Spinal cord (tissue), 10 donors: ENCODE results near the gene S100A7A. TPM values are rescaled to one million over a fixed set of nuclear protein-coding genes. Genes with fewer than 3 reads are reported as not detected.

Experiments
- DNase-seq, 6 donors: peaks; one replicate each; pipeline versions ENCODE4 v3.0.0 to v3.0.0-alpha.2; 2013 to 2015; ENCODE audit warnings: low spot score in 6 of 6, low read depth in 4 of 6
- H3K27ac ChIP-seq: one replicate; pipeline ENCODE4 v1.5.1; 2013; ENCODE audit warnings: low read depth, low read length, control low read depth
- H3K27me3 ChIP-seq: one replicate; pipeline ENCODE4 v1.6.1; 2013; ENCODE audit warnings: low read length; ENCODE audit not compliant: control insufficient read depth, insufficient read depth
- H3K36me3 ChIP-seq: one replicate; pipeline ENCODE4 v1.6.1; 2013; ENCODE audit warnings: low read length; ENCODE audit not compliant: control insufficient read depth, insufficient read depth
- H3K4me1 ChIP-seq: one replicate; pipeline ENCODE4 v1.6.1; 2013; ENCODE audit warnings: low read length; ENCODE audit not compliant: control insufficient read depth, insufficient read depth
- H3K4me3 ChIP-seq: one replicate; pipeline ENCODE4 v1.5.1; 2013; ENCODE audit warnings: low read depth, low read length, control low read depth
- H3K9me3 ChIP-seq: one replicate; pipeline ENCODE4 v1.6.1; 2013; ENCODE audit warnings: low read length; ENCODE audit not compliant: control insufficient read depth, insufficient read depth
- WGBS: methylation state at CpG from one replicate; pipeline ENCODE4 v1.1.5; 2013; ENCODE audit warnings: missing lambda C conversion rate; ENCODE audit not compliant: insufficient coverage; 5-methylcytosine and 5-hydroxymethylcytosine counted together
- polyA plus RNA-seq, 2 donors: library from polyadenylated mRNA; unstranded; fragments of 120-200 nt; gene quantifications; one replicate each; pipeline ENCODE4 v1.2.1, GENCODE V29; 2013; ENCODE audit not compliant: insufficient read length in 2 of 2
- total RNA-seq, 2 donors: library from RNA; depleted of rRNA in 1 of 2; stranded (reverse); fragments of 120-200 nt in 1 of 2; fragments of >200 nt in 1 of 2; gene quantifications; one replicate each; pipeline versions ENCODE4 v1.2.3 to v1.2.4, GENCODE V29; 2013 to 2014
- donor health status: healthy.

Gene S100A7A
- total and polyA plus RNA-seq, 4 donors: not detected

DNA sequence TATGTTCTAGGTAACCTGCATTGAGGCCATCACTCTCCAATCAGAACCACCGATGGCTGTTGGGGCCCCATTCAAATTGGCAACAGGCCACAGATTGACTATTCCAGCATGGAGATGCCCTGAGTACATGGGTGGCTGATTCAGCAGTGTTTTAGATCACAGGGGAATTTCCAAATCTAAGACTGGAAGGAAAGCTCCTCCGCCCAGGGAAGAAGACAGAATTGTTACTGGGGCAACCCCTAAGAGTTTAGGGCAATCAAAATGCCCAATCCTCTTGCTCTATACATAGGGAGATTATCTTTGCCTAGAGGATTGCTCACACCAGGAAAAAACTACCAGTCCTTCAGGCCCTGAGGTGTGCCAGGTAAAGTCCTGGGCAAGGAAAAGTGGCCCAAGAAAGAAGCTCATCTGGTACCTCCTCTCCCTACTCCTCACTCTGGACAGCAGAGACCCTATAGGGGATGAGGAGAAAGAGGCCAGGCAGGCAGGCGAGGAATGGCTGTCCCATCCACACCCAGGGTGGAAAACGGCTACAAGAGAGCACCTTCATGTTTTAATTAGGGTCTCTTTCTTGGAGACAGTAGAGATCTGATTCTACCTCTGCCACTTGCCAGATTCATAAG is 31.3 kb upstream of the S100A7A start:
- no peaks in the 10 kb centered on the region for H3K4me1 ChIP-seq
- no peak for DNase-seq
- no peak overlapping the region for H3K4me3 ChIP-seq
- WGBS: 83% methylated on average over 1 of the region's 4 CpGs
- no peaks in the 10 kb centered on the region for H3K9me3 ChIP-seq
- H3K36me3 ChIP-seq: no peaks in the 10 kb centered on the region
- H3K27ac ChIP-seq: no peak overlapping the region
- no peaks in the 10 kb centered on the region for H3K27me3 ChIP-seq

DNA sequence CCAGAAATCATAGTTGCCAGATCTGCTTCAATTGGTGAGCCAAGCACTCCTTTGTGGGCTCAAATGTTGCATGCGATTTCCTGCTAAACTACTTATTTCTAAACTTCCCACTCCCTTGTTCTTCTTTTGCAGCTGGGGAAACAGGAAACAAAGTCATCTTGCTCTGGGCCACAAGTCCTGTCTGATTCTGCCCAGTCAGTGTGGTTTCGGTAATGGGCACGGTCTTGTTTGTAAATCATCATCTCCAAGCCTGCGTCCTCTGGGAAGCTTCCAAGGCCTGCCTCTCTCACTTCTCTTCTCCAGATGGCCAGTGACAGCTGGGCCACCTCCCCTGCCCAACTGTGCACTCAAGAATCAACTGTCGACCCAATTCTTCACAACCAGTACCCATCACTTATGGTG is 29.8 kb upstream of the S100A7A start:
- H3K27ac ChIP-seq: no peak overlapping the region
- 83% methylated on average over 4 of the region's 5 CpGs for WGBS
- peak in 1 of 6 donors; percentile 3 for DNase-seq
- H3K36me3 ChIP-seq: no peaks in the 10 kb centered on the region
- H3K9me3 ChIP-seq: no peaks in the 10 kb centered on the region
- H3K27me3 ChIP-seq: peaks cover 2% of the 10 kb centered on the region
- H3K4me1 ChIP-seq: no peaks in the 10 kb centered on the region
- no peak overlapping the region for H3K4me3 ChIP-seq

DNA sequence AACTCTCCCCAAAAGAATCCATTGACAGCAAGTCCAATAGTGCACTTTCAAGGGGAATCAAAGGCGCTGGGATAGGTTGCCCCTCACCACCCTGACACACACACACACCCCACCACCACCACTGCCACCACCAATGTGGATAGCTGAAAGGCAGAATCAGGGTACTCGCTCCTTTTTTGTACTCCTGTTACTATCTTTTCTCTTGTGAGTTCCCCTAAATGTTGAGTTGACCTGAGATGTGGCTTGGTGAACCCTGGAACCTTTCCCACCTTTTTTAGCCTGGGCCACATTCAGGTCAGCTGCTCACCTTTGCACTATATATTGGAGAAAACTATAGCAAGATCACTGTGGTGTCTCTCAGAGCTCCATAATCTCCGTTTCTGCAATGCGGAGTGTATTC is 29.3 kb upstream of the S100A7A start:
- no peaks in the 10 kb centered on the region for H3K36me3 ChIP-seq
- no peak overlapping the region for H3K27ac ChIP-seq
- no peak for DNase-seq
- H3K4me1 ChIP-seq: no peaks in the 10 kb centered on the region
- H3K27me3 ChIP-seq: peaks cover 2% of the 10 kb centered on the region
- WGBS: 67% methylated on average over 1 of the region's 4 CpGs
- no peaks in the 10 kb centered on the region for H3K9me3 ChIP-seq
- H3K4me3 ChIP-seq: no peak overlapping the region

DNA sequence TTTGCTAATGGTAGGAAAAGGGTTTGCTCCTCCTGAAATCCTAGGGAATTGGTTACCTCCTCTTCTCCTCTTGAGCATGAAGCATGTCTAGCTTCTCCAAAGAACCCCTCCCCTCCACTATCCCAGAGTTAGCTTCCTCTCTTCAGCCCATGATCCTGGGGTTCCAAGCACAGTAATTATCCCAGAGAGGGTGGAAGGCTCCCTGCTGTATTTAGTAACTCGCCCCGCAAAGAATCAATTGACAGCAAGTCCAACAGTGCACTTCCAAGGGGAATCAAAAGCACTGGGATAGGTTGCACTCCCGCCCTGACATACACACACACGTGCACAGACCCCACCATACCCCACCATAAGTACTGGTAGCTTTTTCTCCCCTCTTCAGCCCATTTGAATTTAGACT is 28.5 kb upstream of the S100A7A start:
- Histone ChIP-seq H3K4me3 (no peak overlapping the region), H3K27me3 (peaks cover 2% of the 10 kb centered on the region), H3K4me1 (no peaks in the 10 kb centered on the region), H3K36me3 (no peaks in the 10 kb centered on the region), H3K27ac (no peak overlapping the region), H3K9me3 (no peaks in the 10 kb centered on the region)
- DNase-seq: no peak
- 83% methylated on average over 4 of the region's 4 CpGs for WGBS

DNA sequence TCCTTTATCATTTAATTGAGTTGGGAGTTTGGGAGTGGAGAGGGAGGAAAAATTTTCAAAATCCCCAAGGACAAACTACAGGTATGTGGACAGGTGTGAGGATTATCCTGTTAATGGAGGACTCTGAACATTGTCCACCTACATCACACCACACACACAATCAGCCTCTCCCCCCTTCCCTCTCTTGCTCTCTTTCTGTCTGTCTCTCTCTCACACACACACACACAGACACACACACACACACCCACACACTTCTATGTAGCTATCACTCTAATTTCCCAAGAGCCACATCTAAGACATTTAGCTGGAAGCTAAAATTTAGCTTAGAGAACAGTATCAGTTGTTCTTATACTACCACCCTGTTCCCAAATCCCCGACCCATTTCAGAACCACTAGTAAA is 26.9 kb upstream of the S100A7A start:
- no peak for DNase-seq
- H3K9me3 ChIP-seq: no peaks in the 10 kb centered on the region
- WGBS: no CpG with 5 or more reads among the region's 1 CpG
- no peak overlapping the region for H3K4me3 ChIP-seq
- H3K27me3 ChIP-seq: peaks cover 2% of the 10 kb centered on the region
- H3K36me3 ChIP-seq: no peaks in the 10 kb centered on the region
- no peak overlapping the region for H3K27ac ChIP-seq
- H3K4me1 ChIP-seq: no peaks in the 10 kb centered on the region

DNA sequence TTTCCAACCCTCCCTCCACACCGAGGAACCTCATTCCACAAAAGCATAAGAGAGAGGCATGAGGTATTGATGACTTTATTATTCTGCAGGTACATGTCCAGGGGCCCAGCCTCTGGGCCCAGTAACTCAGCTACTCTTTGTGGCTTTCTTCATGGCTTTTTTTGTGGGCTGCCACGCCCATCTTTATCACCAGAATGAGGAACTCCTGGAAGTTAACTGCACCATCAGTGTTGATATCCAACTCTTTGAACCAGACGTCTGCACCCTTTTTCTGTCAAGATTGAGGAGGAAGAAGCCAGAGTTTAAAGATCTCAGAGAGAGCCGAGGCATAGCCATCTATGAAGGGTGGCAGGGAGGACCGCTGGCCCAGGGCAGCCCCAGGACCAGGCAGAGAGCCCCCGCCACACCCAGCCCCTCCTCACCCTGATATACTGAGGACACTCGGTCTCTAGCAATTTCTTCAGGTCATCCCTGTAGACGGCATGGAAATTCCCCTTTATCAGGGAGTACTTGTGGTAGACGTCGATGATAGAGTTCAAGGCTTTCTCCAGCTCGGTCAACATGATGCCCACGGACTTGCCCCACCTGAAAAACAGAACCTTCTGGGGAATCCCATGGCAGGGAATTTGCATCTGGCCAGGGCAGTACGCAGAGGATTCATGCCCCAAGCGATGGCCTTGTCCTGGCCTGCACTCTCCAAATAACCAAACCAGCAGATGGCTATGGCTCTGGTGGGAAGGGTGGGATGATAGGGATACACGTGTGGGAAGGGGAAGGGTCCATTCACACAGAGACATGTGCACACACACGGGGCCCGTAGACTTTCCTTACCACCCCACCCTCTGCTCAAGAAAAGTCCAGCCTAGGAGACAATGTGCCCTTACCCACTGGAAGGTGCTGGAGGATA is 26.1 kb upstream of the S100A7A start:
- H3K36me3 ChIP-seq: no peaks in the 10 kb centered on the region
- H3K9me3 ChIP-seq: no peaks in the 10 kb centered on the region
- no peak overlapping the region for H3K27ac ChIP-seq
- H3K4me3 ChIP-seq: no peak overlapping the region
- H3K27me3 ChIP-seq: peaks cover 2% of the 10 kb centered on the region
- WGBS: 81% methylated on average over 10 of the region's 17 CpGs
- H3K4me1 ChIP-seq: no peaks in the 10 kb centered on the region
- DNase-seq: no peak

DNA sequence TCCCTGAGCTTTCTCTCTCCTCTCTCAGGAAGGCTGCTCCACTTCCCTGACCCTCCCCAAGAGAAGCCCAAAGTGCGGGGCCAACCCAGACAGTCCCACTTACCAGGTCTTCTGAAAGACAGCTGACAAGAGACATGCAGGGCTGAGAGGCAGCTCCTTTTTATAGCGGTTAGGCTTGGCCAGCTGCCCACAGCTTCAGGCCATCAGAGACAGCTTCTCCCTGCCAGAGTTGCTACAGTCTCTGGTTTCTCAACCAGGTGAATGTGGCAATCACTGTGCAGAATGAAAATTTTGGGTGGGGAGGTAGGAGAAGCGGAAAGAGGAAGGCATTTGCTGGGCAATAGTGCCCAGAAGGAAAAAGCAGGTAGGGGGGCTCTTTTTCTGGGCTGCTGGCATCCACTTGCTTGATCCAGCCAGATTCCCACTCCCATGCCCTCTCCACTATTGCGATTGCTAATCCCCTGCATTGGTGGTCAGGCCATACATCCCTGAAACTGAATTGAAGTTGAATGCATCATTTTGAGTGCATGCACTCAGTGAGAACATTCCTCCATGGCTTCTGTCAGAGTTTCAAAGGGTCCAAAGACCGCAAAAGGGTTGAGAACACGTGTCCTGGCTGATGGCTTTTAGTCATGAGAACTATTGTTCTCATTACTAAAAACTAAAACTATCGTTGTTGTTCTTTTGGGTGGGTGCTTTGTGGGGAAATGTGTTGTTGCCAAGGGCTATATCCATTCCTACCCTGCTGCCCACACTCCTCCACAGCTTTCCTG is 25.2 kb upstream of the S100A7A start, which contains the start of gene S100A8:
Gene S100A8 (minus strand): TSS at position 136 of the 773 bp plus-strand sequence. CDS start 538 bp downstream, outside the sequence.
- Histone ChIP-seq H3K36me3 (no peaks in the 10 kb centered on the region), H3K27me3 (peaks cover 2% of the 10 kb centered on the region), H3K4me1 (no peaks in the 10 kb centered on the region), H3K4me3 (no peak within 1 kb of the TSS), H3K9me3 (no peaks in the 10 kb centered on the region), H3K27ac (no peak within 1 kb of the TSS)
- 78% methylated on average over 3 of the region's 7 CpGs for whole genome bisulfite sequencing
- DNase-seq: peak in 1 of 6 donors; percentile 2

DNA sequence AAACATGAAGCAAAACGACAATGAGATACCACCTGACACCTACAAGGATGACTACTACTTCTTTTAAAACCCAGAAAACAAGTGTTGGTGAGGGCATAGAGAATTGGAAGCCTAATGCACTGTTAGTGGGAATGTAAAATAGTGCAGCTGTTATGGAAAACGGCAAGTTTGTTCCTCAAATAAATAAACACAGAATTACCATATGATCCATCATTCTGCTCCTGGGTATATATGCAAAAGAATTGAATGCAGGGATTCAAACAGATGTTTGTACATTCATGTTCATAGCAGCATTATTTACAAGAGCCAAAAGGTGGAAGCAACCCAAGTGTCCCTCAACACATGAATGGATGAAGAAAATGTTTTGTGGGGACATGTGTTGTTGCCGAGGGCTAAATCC is 24.1 kb upstream of the S100A7A start:
- no CpG with 5 or more reads among the region's 3 CpGs for WGBS
- peaks cover 2% of the 10 kb centered on the region for H3K27me3 ChIP-seq
- no peaks in the 10 kb centered on the region for H3K9me3 ChIP-seq
- no peak overlapping the region for H3K27ac ChIP-seq
- H3K4me1 ChIP-seq: no peaks in the 10 kb centered on the region
- H3K4me3 ChIP-seq: no peak overlapping the region
- H3K36me3 ChIP-seq: no peaks in the 10 kb centered on the region
- DNase-seq: no peak

DNA sequence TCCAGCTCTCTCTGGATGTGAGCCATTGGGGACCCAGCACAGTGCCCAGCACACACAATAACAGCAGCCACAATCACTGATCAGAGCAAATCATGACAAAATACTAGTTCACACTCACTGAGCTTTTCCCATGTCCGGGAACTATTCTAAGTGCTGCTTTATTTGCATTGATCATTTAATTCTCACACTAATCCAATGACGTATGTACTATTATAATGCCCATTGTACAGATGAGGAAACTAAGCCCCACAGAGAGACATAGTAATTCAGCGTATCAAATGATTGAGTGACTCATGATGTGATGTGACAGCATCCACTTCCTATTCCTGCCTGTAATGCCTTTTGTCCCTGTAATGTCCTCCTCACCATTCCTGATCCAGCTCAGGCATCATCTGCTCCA is 23.5 kb upstream of the S100A7A start:
- Histone ChIP-seq H3K36me3 (no peaks in the 10 kb centered on the region), H3K4me1 (no peaks in the 10 kb centered on the region), H3K9me3 (no peaks in the 10 kb centered on the region), H3K27me3 (peaks cover 2% of the 10 kb centered on the region), H3K27ac (no peak overlapping the region), H3K4me3 (no peak overlapping the region)
- no peak for DNase-seq
- WGBS: no CpG with 5 or more reads among the region's 3 CpGs
